Stimulated activated naive CD8-positive, alpha-beta T cell treated with anti-CD3 and anti-CD28 coated beads, Interleukin-15, Interleukin-2, amounts not matched to agents 100 ng/mL and 50 ng/mL, for 24 hours (primary cell): ENCODE results near the gene PPP1R16B.

Experiments used
- H3K27ac Mint-ChIP-seq: one replicate; pipeline ENCODE4 v1.8.0; 2021; ENCODE audit warnings: mild to moderate bottlenecking, mixed read lengths
- H3K27me3 Mint-ChIP-seq: one replicate; pipeline ENCODE4 v1.8.0; 2021; ENCODE audit warnings: mixed read lengths
- H3K36me3 Mint-ChIP-seq: one replicate; pipeline ENCODE4 v1.8.0; 2021; ENCODE audit warnings: low read depth, mixed read lengths
- H3K4me1 Mint-ChIP-seq: one replicate; pipeline ENCODE4 v1.8.0; 2021; ENCODE audit warnings: low read depth, mixed read lengths
- H3K4me3 Mint-ChIP-seq: one replicate; pipeline ENCODE4 v1.8.0; 2021; ENCODE audit warnings: mild to moderate bottlenecking, mixed read lengths
- H3K9me3 Mint-ChIP-seq: one replicate; pipeline ENCODE4 v1.8.0; 2021; ENCODE audit warnings: mixed read lengths

The PPP1R16B gene

GRCh38 chr20:38863024-38863851 lies 57.7 kb downstream of the PPP1R16B start:
- Mint-ChIP-seq H3K4me3 (peak overlapping the region; percentile 51), H3K4me1 (peaks cover 84% of the 10 kb centered on the region), H3K27me3 (no peaks in the 10 kb centered on the region), H3K36me3 (peaks cover 43% of the 10 kb centered on the region), H3K9me3 (no peaks in the 10 kb centered on the region), H3K27ac (peak overlapping the region; percentile 90)

GRCh38 chr20:38864662-38865061 lies 59.2 kb downstream of the PPP1R16B start:
- peaks cover 83% of the 10 kb centered on the region for H3K4me1 Mint-ChIP-seq
- H3K9me3 Mint-ChIP-seq, result no peaks in the 10 kb centered on the region
- H3K27ac Mint-ChIP-seq, result no peak overlapping the region
- no peak overlapping the region for H3K4me3 Mint-ChIP-seq
- H3K27me3 Mint-ChIP-seq, result no peaks in the 10 kb centered on the region
- H3K36me3 Mint-ChIP-seq, result peaks cover 52% of the 10 kb centered on the region

- Mint-ChIP-seq H3K4me1 (peaks cover 85% of the 10 kb centered on the region), H3K27ac (peak overlapping the region; percentile 33), H3K4me3 (no peak overlapping the region), H3K27me3 (no peaks in the 10 kb centered on the region), H3K36me3 (peaks cover 53% of the 10 kb centered on the region), H3K9me3 (no peaks in the 10 kb centered on the region)
These were observed 61.0 kb downstream of the PPP1R16B start for GRCh38 chr20:38866265-38867061.

GRCh38 chr20:38867062-38867359 lies 61.5 kb downstream of the PPP1R16B start:
- Mint-ChIP-seq H3K4me1 (peaks cover 86% of the 10 kb centered on the region), H3K36me3 (peaks cover 50% of the 10 kb centered on the region), H3K27ac (peak overlapping the region; percentile 33), H3K4me3 (no peak overlapping the region), H3K27me3 (no peaks in the 10 kb centered on the region), H3K9me3 (no peaks in the 10 kb centered on the region)

- Mint-ChIP-seq H3K9me3 (no peaks in the 10 kb centered on the region), H3K27ac (peak overlapping the region; percentile 81), H3K27me3 (no peaks in the 10 kb centered on the region), H3K4me1 (peaks cover 95% of the 10 kb centered on the region), H3K36me3 (peaks cover 36% of the 10 kb centered on the region), H3K4me3 (no peak overlapping the region)
These were observed 65.4 kb downstream of the PPP1R16B start for GRCh38 chr20:38870733-38871559.

GRCh38 chr20:38871560-38871953 lies 66.1 kb downstream of the PPP1R16B start:
- Mint-ChIP-seq H3K9me3 (no peaks in the 10 kb centered on the region), H3K36me3 (peaks cover 31% of the 10 kb centered on the region), H3K4me3 (no peak overlapping the region), H3K27me3 (no peaks in the 10 kb centered on the region), H3K27ac (peak overlapping the region; percentile 81), H3K4me1 (peaks cover 97% of the 10 kb centered on the region)

GRCh38 chr20:38872036-38872435 lies 66.5 kb downstream of the PPP1R16B start:
- peak overlapping the region; percentile 99 for H3K27ac Mint-ChIP-seq
- peaks cover 97% of the 10 kb centered on the region for H3K4me1 Mint-ChIP-seq
- no peaks in the 10 kb centered on the region for H3K9me3 Mint-ChIP-seq
- H3K36me3 Mint-ChIP-seq, result peaks cover 27% of the 10 kb centered on the region
- H3K27me3 Mint-ChIP-seq, result no peaks in the 10 kb centered on the region
- peak overlapping the region; percentile 77 for H3K4me3 Mint-ChIP-seq

GRCh38 chr20:38872491-38873049 lies 67.1 kb downstream of the PPP1R16B start:
- H3K4me1 Mint-ChIP-seq, result peaks cover 98% of the 10 kb centered on the region
- peak overlapping the region; percentile 77 for H3K4me3 Mint-ChIP-seq
- H3K9me3 Mint-ChIP-seq, result no peaks in the 10 kb centered on the region
- peak overlapping the region; percentile 99 for H3K27ac Mint-ChIP-seq
- no peaks in the 10 kb centered on the region for H3K27me3 Mint-ChIP-seq
- H3K36me3 Mint-ChIP-seq, result peaks cover 27% of the 10 kb centered on the region

GRCh38 chr20:38873050-38873581 lies 67.6 kb downstream of the PPP1R16B start:
- Mint-ChIP-seq H3K4me3 (peak overlapping the region; percentile 77), H3K36me3 (peaks cover 27% of the 10 kb centered on the region), H3K27ac (peak overlapping the region; percentile 99), H3K9me3 (no peaks in the 10 kb centered on the region), H3K4me1 (peaks cover 98% of the 10 kb centered on the region), H3K27me3 (no peaks in the 10 kb centered on the region)

- Mint-ChIP-seq H3K27ac (peak overlapping the region; percentile 99), H3K27me3 (no peaks in the 10 kb centered on the region), H3K4me1 (peaks cover 98% of the 10 kb centered on the region), H3K4me3 (peak overlapping the region; percentile 77), H3K9me3 (no peaks in the 10 kb centered on the region), H3K36me3 (peaks cover 19% of the 10 kb centered on the region)
These were observed 69.1 kb downstream of the PPP1R16B start for GRCh38 chr20:38874460-38875174.

GRCh38 chr20:38875175-38875993 lies 69.9 kb downstream of the PPP1R16B start:
- Mint-ChIP-seq H3K9me3 (no peaks in the 10 kb centered on the region), H3K27ac (peak overlapping the region; percentile 99), H3K4me3 (peak overlapping the region; percentile 77), H3K36me3 (peaks cover 23% of the 10 kb centered on the region), H3K4me1 (peaks cover 97% of the 10 kb centered on the region), H3K27me3 (no peaks in the 10 kb centered on the region)

- H3K9me3 Mint-ChIP-seq, result no peaks in the 10 kb centered on the region
- H3K27ac Mint-ChIP-seq, result peak overlapping the region; percentile 76
- H3K36me3 Mint-ChIP-seq, result peaks cover 34% of the 10 kb centered on the region
- H3K4me3 Mint-ChIP-seq, result peak overlapping the region; percentile 30
- peaks cover 97% of the 10 kb centered on the region for H3K4me1 Mint-ChIP-seq
- no peaks in the 10 kb centered on the region for H3K27me3 Mint-ChIP-seq
These were observed 72.0 kb downstream of the PPP1R16B start for GRCh38 chr20:38877483-38877882.

- peaks cover 35% of the 10 kb centered on the region for H3K36me3 Mint-ChIP-seq
- H3K27ac Mint-ChIP-seq, result peak overlapping the region; percentile 53
These were observed 73.4 kb downstream of the PPP1R16B start for GRCh38 chr20:38878866-38879265.

More at GRCh38 chr20:38878866-38879265, 73.4 kb downstream of the PPP1R16B start:
- no peaks in the 10 kb centered on the region for H3K9me3 Mint-ChIP-seq
- peaks cover 95% of the 10 kb centered on the region for H3K4me1 Mint-ChIP-seq
- no peaks in the 10 kb centered on the region for H3K27me3 Mint-ChIP-seq
- no peak overlapping the region for H3K4me3 Mint-ChIP-seq
